Skeletal muscle satellite cell (primary cell): ENCODE data around the gene LIPA.

Source experiments
- H3K27me3 ChIP-seq: 2 replicates; pipeline ENCODE4 v1.7.0; 2013; ENCODE audit warnings: low read length; ENCODE audit not compliant: control insufficient read depth, insufficient read depth
- H3K36me3 ChIP-seq: 2 replicates; pipeline ENCODE4 v1.7.0; 2013; ENCODE audit warnings: mild to moderate bottlenecking, control low read depth, low read length; ENCODE audit not compliant: insufficient read depth
- H3K4me1 ChIP-seq: 2 replicates; pipeline ENCODE4 v1.7.0; 2013; ENCODE audit warnings: low read length; ENCODE audit not compliant: control insufficient read depth, insufficient read depth
- H3K4me2 ChIP-seq: 2 replicates; pipeline ENCODE4 v1.7.0; 2013; ENCODE audit warnings: mild to moderate bottlenecking, low read length
- H3K4me3 ChIP-seq: 2 replicates; pipeline ENCODE4 v1.7.0; 2013; ENCODE audit warnings: low read length
- H3K9ac ChIP-seq: 2 replicates; pipeline ENCODE4 v1.7.0; 2013; ENCODE audit warnings: mild to moderate bottlenecking, low read depth, low read length, moderate library complexity
- H3K9me3 ChIP-seq: replicated peaks from 2 replicates; pipeline ENCODE4 v1.7.0; 2013; ENCODE audit warnings: mild to moderate bottlenecking, control low read depth, low read length

Gene LIPA

DNA sequence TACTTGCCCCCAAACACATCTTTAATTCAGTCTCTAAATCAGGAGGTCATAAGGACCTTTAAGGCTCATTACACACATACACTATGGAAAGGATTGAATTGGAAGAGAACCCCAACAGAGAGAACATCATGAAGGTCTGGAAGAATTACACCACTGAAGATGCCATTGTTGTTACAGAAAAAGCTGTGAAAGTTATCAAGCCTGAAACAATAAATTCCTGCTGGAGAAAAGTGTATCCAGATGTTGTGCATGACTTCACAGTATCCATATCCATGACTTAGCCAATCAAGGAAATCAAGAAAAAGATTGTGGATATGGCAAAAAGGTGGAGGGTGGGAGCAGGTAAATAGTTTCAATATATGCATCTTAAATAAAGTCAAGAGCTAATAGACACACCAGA, 13.7 kb downstream of the LIPA start:
- no peak overlapping the region for H3K9ac ChIP-seq
- H3K27me3 ChIP-seq: no peaks in the 10 kb centered on the region
- H3K4me2 ChIP-seq: no peak overlapping the region
- no peaks in the 10 kb centered on the region for H3K4me1 ChIP-seq
- H3K4me3 ChIP-seq: no peak overlapping the region
- H3K9me3 ChIP-seq: no peaks in the 10 kb centered on the region
- peaks cover 10% of the 10 kb centered on the region for H3K36me3 ChIP-seq

- no peak overlapping the region for H3K4me3 ChIP-seq
- peaks cover 10% of the 10 kb centered on the region for H3K36me3 ChIP-seq
- H3K4me1 ChIP-seq: no peaks in the 10 kb centered on the region
Observed at GRCh38 chr10:89236226-89236797, 15.3 kb downstream of the LIPA start.

DNA sequence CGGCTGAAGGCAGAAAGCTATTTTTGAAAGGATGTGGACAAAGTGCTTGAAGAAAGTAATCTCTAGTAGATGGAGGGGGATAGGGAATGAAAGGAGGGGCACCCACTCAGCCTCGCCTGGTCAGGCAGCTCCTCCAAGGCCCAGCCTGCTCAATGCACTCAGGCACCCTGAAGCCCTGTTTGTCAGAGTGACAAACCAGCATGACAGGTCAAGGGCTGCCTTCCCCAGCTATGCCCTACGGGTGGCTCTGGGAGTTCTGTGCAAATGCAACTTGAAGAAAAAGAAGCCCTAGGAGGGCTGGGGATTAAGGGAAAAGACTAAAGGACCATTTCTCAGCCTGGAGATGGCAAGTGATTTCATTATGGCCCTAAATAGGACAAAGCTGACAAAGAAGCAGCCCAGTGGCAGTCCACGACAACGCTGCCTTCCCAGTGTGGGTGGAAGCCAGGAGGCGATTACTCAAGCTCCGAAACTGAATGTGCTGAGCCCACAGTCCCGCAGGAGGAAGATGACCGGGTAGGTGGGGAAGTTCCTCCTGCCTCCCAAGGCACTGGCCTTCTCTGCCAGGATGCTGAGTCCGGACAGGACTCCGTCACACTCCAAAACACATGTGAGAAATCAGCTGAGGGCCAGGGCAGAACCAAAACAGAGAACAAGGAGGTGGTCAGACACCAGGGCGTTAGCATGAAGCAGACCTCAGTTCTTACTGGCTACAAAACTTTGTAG, 16.3 kb downstream of the LIPA start:
- no peaks in the 10 kb centered on the region for H3K4me1 ChIP-seq
- no peak overlapping the region for H3K4me3 ChIP-seq
- no peaks in the 10 kb centered on the region for H3K27me3 ChIP-seq
- no peak overlapping the region for H3K9ac ChIP-seq
- no peaks in the 10 kb centered on the region for H3K9me3 ChIP-seq
- H3K4me2 ChIP-seq: no peak overlapping the region
- peaks cover 7% of the 10 kb centered on the region for H3K36me3 ChIP-seq

More at GRCh38 chr10:89236226-89236797, 15.3 kb downstream of the LIPA start:
- Histone ChIP-seq H3K9me3 (no peaks in the 10 kb centered on the region), H3K4me2 (no peak overlapping the region), H3K9ac (no peak overlapping the region), H3K27me3 (no peaks in the 10 kb centered on the region)

DNA sequence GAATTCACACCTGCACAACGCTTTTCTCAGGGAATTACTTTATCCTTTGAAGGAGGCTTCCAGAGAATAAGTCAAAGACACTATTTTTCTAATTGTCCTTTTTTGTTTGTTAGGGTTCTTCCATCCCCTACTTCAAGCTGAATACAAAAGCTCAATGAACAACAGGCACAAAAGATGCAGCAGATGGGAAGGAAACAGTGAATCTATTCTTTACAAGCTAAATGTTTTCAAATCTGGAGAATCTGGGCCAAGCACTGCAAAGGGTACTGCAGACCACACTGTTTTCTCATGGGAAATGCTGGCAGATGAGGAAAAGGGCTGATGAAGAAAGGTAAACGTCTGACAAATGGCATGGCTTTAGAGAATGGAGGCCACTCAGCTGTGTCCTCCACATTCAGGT, 18.5 kb downstream of the LIPA start:
- Histone ChIP-seq H3K9me3 (no peaks in the 10 kb centered on the region), H3K4me2 (no peak overlapping the region), H3K27me3 (no peaks in the 10 kb centered on the region), H3K9ac (no peak overlapping the region), H3K4me1 (no peaks in the 10 kb centered on the region), H3K36me3 (no peaks in the 10 kb centered on the region), H3K4me3 (no peak overlapping the region)

DNA sequence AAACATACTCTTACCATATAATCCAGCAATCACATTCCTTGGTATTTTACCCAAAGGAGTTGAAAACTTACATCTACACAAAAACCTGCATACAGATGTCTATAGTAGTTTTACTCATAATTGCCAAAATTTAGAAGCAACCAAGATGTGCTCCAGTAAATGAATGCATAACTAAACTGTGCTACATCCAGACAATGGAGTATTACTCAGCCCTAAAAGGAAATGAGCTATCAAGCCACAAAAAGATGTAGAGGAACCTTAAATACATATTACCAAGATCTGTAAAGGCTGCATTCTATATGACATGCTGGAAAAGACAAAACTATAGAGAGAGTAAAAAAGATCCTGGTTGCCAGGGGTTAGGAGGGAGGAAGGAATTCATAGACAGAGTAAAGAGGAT, 22.6 kb downstream of the LIPA start:
- H3K36me3 ChIP-seq: peaks cover 9% of the 10 kb centered on the region
- no peak overlapping the region for H3K9ac ChIP-seq
- no peaks in the 10 kb centered on the region for H3K9me3 ChIP-seq
- no peaks in the 10 kb centered on the region for H3K4me1 ChIP-seq
- H3K4me2 ChIP-seq: no peak overlapping the region
- H3K27me3 ChIP-seq: no peaks in the 10 kb centered on the region
- no peak overlapping the region for H3K4me3 ChIP-seq

DNA sequence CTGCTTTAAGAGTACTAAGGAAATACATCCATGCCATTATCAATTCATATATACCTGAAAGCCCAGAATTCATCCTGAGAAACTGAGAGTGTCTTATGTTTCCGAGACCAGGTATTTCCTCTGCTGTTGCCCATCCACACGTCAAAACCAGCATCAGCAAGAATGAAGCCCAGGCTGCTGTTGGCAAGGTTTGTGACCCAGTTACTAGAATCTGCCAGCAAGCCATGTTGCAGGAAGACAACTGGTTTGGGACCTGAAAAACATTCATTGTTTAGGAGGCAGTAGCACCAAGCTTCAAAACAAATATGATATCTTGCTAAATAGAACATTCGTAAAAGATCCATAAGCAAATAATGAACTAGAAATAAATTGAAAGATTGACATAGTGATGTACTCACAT, 23.4 kb downstream of the LIPA start:
- Histone ChIP-seq H3K9me3 (no peaks in the 10 kb centered on the region), H3K9ac (no peak overlapping the region), H3K4me2 (no peak overlapping the region), H3K4me3 (no peak overlapping the region), H3K4me1 (no peaks in the 10 kb centered on the region), H3K27me3 (no peaks in the 10 kb centered on the region), H3K36me3 (peaks cover 9% of the 10 kb centered on the region)

DNA sequence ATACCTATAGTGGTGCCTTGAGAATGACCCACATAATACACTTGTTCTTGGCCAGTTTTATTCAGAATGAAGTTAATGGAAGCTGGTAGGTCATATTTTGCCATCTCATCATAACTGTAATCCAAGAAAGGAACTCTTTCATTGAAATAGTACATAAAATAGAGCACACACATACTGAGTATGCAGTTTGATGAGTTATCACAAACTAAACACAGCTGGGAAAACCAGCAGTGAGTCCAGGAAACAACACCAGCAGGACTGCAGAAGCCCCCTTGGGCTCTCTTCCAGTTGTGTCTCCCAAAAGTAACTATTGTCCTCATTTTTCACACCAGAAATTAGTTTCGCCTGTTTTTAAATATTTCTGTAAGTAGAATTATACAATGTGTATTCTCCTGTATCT, 24.7 kb downstream of the LIPA start:
- no peak overlapping the region for H3K9ac ChIP-seq
- H3K4me3 ChIP-seq: no peak overlapping the region
- H3K4me1 ChIP-seq: no peaks in the 10 kb centered on the region
- no peak overlapping the region for H3K4me2 ChIP-seq
- no peaks in the 10 kb centered on the region for H3K9me3 ChIP-seq
- no peaks in the 10 kb centered on the region for H3K27me3 ChIP-seq
- H3K36me3 ChIP-seq: peaks cover 15% of the 10 kb centered on the region

DNA sequence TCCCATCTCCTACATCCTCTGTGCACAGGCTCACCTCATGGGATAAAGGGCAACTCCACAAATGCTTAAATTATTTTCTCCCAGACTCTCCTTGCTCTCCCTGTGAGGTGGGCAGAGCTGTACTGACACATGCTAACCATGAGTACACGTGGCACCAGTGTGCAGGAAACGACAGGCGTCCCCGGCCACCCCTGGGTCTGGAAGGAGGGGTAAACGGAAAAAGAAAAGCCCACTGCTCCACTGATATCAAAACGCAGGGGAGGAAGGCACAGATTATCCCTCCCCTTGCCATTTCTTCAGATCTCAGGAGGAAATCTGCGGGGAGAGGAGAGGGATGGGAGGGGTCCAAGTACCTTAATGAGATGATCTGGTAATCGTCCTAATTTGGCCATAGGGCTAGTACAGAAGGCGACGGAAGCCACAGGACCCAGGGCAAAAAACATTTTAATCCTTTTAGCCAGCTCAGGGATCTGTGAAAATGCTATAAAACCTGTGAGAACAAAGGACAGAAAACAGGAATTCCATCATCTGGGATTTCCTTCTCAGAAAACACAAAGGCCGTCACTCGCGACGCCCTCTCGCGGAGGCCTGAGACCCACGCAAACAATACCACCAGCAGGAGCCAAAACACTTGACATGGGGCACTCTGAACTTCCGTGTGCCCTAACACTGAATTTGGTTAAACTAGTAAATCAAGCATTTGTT, 26.7 kb downstream of the LIPA start:
- no peak overlapping the region for H3K4me2 ChIP-seq
- H3K9me3 ChIP-seq: no peaks in the 10 kb centered on the region
- H3K36me3 ChIP-seq: peaks cover 16% of the 10 kb centered on the region
- H3K4me3 ChIP-seq: no peak overlapping the region
- no peaks in the 10 kb centered on the region for H3K4me1 ChIP-seq
- no peak overlapping the region for H3K9ac ChIP-seq
- no peaks in the 10 kb centered on the region for H3K27me3 ChIP-seq

GRCh38 chr10:89221919-89222318, 29.7 kb downstream of the LIPA start:
- Histone ChIP-seq H3K4me1 (peaks cover 6% of the 10 kb centered on the region), H3K4me3 (no peak overlapping the region), H3K9me3 (no peaks in the 10 kb centered on the region), H3K36me3 (peaks cover 10% of the 10 kb centered on the region), H3K27me3 (no peaks in the 10 kb centered on the region), H3K4me2 (no peak overlapping the region), H3K9ac (no peak overlapping the region)

- Histone ChIP-seq H3K4me3 (no peak overlapping the region), H3K9ac (no peak overlapping the region), H3K9me3 (no peaks in the 10 kb centered on the region), H3K4me1 (peaks cover 6% of the 10 kb centered on the region), H3K4me2 (no peak overlapping the region), H3K36me3 (peaks cover 6% of the 10 kb centered on the region), H3K27me3 (no peaks in the 10 kb centered on the region)
Observed at GRCh38 chr10:89219513-89220218, 31.9 kb downstream of the LIPA start.
